B cell (primary cell): ENCODE results near the gene COL28A1.

ENCODE experiments used
- CTCF ChIP-seq: fragments of 200-600 bp; IDR thresholded peaks from one replicate; pipeline ENCODE4 v1.8.0; 2022; ENCODE audit warnings: antibody characterized with exemption, mild to moderate bottlenecking
- EZH2 ChIP-seq: IDR thresholded peaks from 2 replicates; pipeline ENCODE4 v1.6.1; 2012; ENCODE audit warnings: borderline replicate concordance, low read depth, mild to moderate bottlenecking, moderate library complexity, low read length; ENCODE audit not compliant: insufficient read depth, poor library complexity, severe bottlenecking

GRCh38 chr7:7565746-7566650, 30.3 kb upstream of the COL28A1 start:
- no peak for TF ChIP-seq CTCF
- TF ChIP-seq EZH2: no peak
